H1 (cell line): ENCODE results near the gene CORO1C.
A peak's percentile ranks its signal among the peaks of the same experiment; 100 is the strongest.

Source experiments
- ATF3 ChIP-seq: IDR thresholded peaks from 2 replicates; pipeline ENCODE4 v1.6.1; 2011; ENCODE audit warnings: low read depth, mild to moderate bottlenecking, low read length; ENCODE audit not compliant: insufficient read depth
- CHD2 ChIP-seq: IDR thresholded peaks from 2 replicates; pipeline ENCODE4 v1.6.1; 2012; ENCODE audit warnings: low read length, improper control_type of control experiment
- CTCF ChIP-seq, 3 experiments: IDR thresholded peaks; 1 replicate in 2 of 3; 2 replicates in 1 of 3; pipeline versions ENCODE4 v1.5.1 to v1.6.1; 2011; ENCODE audit warnings: low read length in 3 of 3, mild to moderate bottlenecking in 3 of 3, inconsistent platforms in 2 of 3, low read depth in 1 of 3, moderate library complexity in 1 of 3; ENCODE audit not compliant: insufficient read depth in 1 of 3; ENCODE audit errors: control extremely low read depth in 1 of 3
- EZH2 ChIP-seq: fragments of 200-600 bp; sonication (generic); IDR thresholded peaks from 2 replicates; pipeline ENCODE4 v1.7.1; 2012; ENCODE audit warnings: low read depth, mild to moderate bottlenecking, moderate library complexity, low read length, inconsistent platforms; ENCODE audit not compliant: severe bottlenecking
- MAX ChIP-seq: IDR thresholded peaks from 2 replicates; pipeline ENCODE4 v1.6.1; 2012; ENCODE audit warnings: inconsistent platforms
- POLR2A ChIP-seq, 2 experiments: IDR thresholded peaks; 1 replicate in 1 of 2; 2 replicates in 1 of 2; pipeline ENCODE4 v1.6.1; 2011; ENCODE audit warnings: low read depth in 2 of 2, low read length in 2 of 2, mild to moderate bottlenecking in 2 of 2; ENCODE audit errors: control extremely low read depth in 1 of 2
- POLR2AphosphoS5 ChIP-seq: IDR thresholded peaks from 2 replicates; pipeline ENCODE4 v1.6.1; 2011; ENCODE audit warnings: low read depth, low read length
- RFX5 ChIP-seq: IDR thresholded peaks from 2 replicates; pipeline ENCODE4 v1.6.1; 2011; ENCODE audit warnings: low read depth, low read length, improper control_type of control experiment, borderline replicate concordance
- RNF2 ChIP-seq: fragments of 200-900, 300-1000 bp; sonication (generic); IDR thresholded peaks from 2 replicates; pipeline ENCODE4 v1.7.1; 2016; ENCODE audit warnings: borderline replicate concordance, low read depth, mild to moderate bottlenecking, antibody characterized with exemption, low read length; ENCODE audit not compliant: poor library complexity, severe bottlenecking; ENCODE audit errors: missing control alignments

- peak in 1 of 3 experiments; percentile 23; a peak in 1 of 4 replicates for TF ChIP-seq CTCF (IDR thresholded peaks at IDR 0.05; ENCODE audit: control extremely low read depth in 1 of 3, insufficient read depth in 1 of 3, low read depth in 1 of 3, low read length in 3 of 3)
- no peak for TF ChIP-seq ATF3
- no peak for TF ChIP-seq POLR2A (IDR thresholded peaks at IDR 0.05; ENCODE audit: control extremely low read depth in 1 of 2, low read depth in 2 of 2, low read length in 2 of 2)
- no peak for TF ChIP-seq MAX
- no peak for TF ChIP-seq CHD2
- TF ChIP-seq RFX5: no peak
- no peak for TF ChIP-seq POLR2AphosphoS5
- TF ChIP-seq RNF2: no peak
- TF ChIP-seq EZH2: no peak
Observed at GRCh38 chr12:108599948-108600701, 131.2 kb downstream of the CORO1C start.
